Esophagus (tissue), 2 donors: ENCODE measurements around the gene NAGLU. TPM values are rescaled to one million over a fixed set of nuclear protein-coding genes. Genes with fewer than 3 reads are reported as not detected.
"Not testable (repeated sequence)": the region's sequence is repeated elsewhere in the genome, so short reads cannot be mapped to it uniquely, and the experiment has no call there.

Experiments used
- H3K27ac ChIP-seq, 2 donors: one replicate each; pipeline ENCODE4 v1.5.1; 2013; ENCODE audit warnings: low read depth in 2 of 2, mild to moderate bottlenecking in 2 of 2, inconsistent platforms in 1 of 2, low read length in 1 of 2, moderate library complexity in 1 of 2
- H3K27me3 ChIP-seq, 2 donors: one replicate each; pipeline ENCODE4 v1.6.1; 2013; ENCODE audit warnings: low read length in 2 of 2, control low read depth in 1 of 2, mild to moderate bottlenecking in 1 of 2; ENCODE audit not compliant: insufficient read depth in 2 of 2, control insufficient read depth in 1 of 2
- H3K36me3 ChIP-seq, 2 donors: one replicate each; pipeline ENCODE4 v1.6.1; 2013; ENCODE audit warnings: low read length in 1 of 2; ENCODE audit not compliant: control insufficient read depth in 2 of 2, insufficient read depth in 2 of 2
- H3K4me1 ChIP-seq, 2 donors: one replicate each; pipeline ENCODE4 v1.6.1; 2013; ENCODE audit warnings: low read length in 1 of 2; ENCODE audit not compliant: control insufficient read depth in 2 of 2, insufficient read depth in 2 of 2
- H3K4me3 ChIP-seq, 2 donors: one replicate each; pipeline ENCODE4 v1.5.1; 2013; ENCODE audit warnings: low read length in 2 of 2, mild to moderate bottlenecking in 2 of 2, low read depth in 1 of 2, moderate library complexity in 1 of 2
- H3K9me3 ChIP-seq, 2 donors: one replicate each; pipeline ENCODE4 v1.6.1; 2013; ENCODE audit warnings: mild to moderate bottlenecking in 2 of 2, low read depth in 1 of 2, low read length in 1 of 2, moderate library complexity in 1 of 2; ENCODE audit not compliant: control insufficient read depth in 2 of 2, insufficient read depth in 1 of 2
- WGBS, 2 donors: extraction: QIAGEN DNeasy Blood & Tissue Kit; methylation state at CpG; one replicate each; pipeline ENCODE4 v1.1.7; 2013; 5-methylcytosine and 5-hydroxymethylcytosine counted together
- polyA plus RNA-seq, 2 donors: library from polyadenylated mRNA; stranded (reverse); fragments of 200-250 nt; gene quantifications; one replicate each; pipeline ENCODE4 v1.2.3, GENCODE V29; 2013
- donor health status: healthy with polysubstance abuse.
- donor health status: Bipolar disorder and iron deficiency.

The NAGLU gene
- polyA plus RNA-seq, 2 donors, result 17.6 to 18.8 TPM

- WGBS, 2 donors, result 76 to 91% methylated on average over 4 of the region's 4 CpGs
- H3K9me3 ChIP-seq, H3K27me3 ChIP-seq, H3K27ac ChIP-seq, H3K4me3 ChIP-seq: not testable (repeated sequence)
- peaks cover 2 to 15% of the 10 kb centered on the region in 2 donors for H3K4me1 ChIP-seq
- peaks cover 4 to 37% of the 10 kb centered on the region in 2 donors for H3K36me3 ChIP-seq
Observed at GRCh38 chr17:42540558-42540957, 4.5 kb downstream of the NAGLU start.

DNA sequence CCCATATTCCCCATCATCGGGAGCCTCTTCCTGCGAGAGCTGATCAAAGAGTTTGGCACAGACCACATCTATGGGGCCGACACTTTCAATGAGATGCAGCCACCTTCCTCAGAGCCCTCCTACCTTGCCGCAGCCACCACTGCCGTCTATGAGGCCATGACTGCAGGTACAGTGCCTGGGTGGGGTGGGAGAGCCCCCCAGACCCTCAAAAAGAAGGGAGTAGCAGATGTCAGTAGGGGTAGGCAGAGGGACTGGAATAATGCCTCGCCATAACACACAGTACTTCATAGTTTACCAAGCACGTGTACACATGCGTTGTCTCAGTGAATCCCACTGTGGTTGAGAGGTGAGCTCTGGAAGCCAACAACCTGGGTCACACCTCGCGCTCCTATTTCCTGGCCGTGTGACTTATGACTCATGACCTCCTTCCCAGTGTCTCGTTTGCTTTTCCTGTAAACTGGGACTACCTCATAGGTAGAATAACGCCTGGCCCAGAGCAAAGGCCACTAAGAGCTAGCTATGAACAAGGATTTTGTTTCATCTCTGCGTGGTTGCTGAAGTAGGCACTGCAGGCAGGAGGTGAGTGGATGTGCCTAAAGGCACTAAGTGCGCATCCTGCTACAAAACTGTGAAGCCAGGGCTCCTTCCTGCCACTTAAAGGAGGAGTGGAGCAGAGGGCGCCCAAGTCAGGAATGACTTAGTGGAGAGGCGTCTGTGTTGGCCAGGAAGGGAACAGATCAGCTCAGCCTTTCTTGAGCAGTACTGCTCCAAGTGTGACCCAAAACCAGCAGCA is 5.2 kb downstream of the NAGLU start:
- Histone ChIP-seq H3K9me3 (no peaks in the 10 kb centered on the region), H3K36me3 (peaks cover 4 to 37% of the 10 kb centered on the region in 2 donors), H3K27ac (peak overlapping the region; percentile 29 to 57), H3K27me3 (no peaks in the 10 kb centered on the region), H3K4me1 (peaks cover 2 to 14% of the 10 kb centered on the region in 2 donors), H3K4me3 (no peak overlapping the region)
- 67% methylated on average over 17 of the region's 17 CpGs for WGBS, 2 donors

- Histone ChIP-seq H3K4me3 (no peak overlapping the region), H3K27me3 (no peaks in the 10 kb centered on the region), H3K9me3 (no peaks in the 10 kb centered on the region), H3K36me3 (peaks cover 4 to 31% of the 10 kb centered on the region in 2 donors), H3K27ac (no peak overlapping the region), H3K4me1 (peaks cover 3 to 11% of the 10 kb centered on the region in 2 donors)
- WGBS, 2 donors, result 92% methylated on average over 39 of the region's 39 CpGs
Observed at GRCh38 chr17:42543190-42544079, 7.4 kb downstream of the NAGLU start.

GRCh38 chr17:42544874-42545283 is 8.8 kb downstream of the NAGLU start:
- Histone ChIP-seq H3K4me1 (peaks cover 5 to 13% of the 10 kb centered on the region in 2 donors), H3K27ac (no peak overlapping the region), H3K36me3 (peaks cover 4 to 21% of the 10 kb centered on the region in 2 donors), H3K27me3 (no peaks in the 10 kb centered on the region), H3K9me3 (no peaks in the 10 kb centered on the region), H3K4me3 (no peak overlapping the region)
- 77% methylated on average over 8 of the region's 8 CpGs for WGBS, 2 donors

DNA sequence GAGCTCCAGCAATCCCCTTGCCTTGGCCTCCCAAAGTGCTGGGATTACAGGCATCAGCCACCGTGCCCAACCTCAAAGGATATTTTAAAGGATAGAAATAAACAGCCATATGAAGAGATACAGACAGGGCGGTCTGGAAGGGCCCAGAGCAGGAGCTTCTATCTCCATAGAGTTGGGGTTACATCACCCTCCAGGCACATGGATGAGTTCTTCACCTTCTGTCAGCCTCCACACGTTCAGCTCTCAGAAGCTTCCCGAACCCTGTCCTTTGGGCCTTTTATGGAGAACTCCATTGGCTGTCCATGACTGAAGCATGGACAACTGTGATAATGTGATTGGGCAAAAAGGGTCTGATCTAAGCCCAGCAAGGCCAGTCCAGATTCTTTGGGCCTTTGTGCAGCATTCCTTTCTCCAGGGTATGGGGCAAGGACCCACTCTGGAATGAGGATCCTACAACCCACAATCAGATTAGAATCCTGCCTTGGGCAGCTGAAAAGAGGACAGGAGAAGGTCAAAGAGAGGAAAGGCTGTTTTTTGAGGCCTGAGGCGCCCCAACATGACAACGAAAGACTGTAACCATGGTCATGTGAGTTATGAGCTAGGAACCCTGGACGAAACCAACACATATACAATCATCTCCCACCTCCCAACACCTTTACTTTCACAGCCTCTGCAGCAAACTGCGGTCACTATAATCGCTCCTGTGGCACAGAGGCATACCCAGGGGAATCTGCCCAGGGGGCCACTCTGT is 9.9 kb downstream of the NAGLU start:
- not testable (repeated sequence) for H3K27me3 ChIP-seq, H3K27ac ChIP-seq, H3K9me3 ChIP-seq, H3K4me3 ChIP-seq
- WGBS, 2 donors, result 87 to 92% methylated on average over 7 to 9 of the region's 9 CpGs
- peaks cover 2 to 21% of the 10 kb centered on the region in 2 donors for H3K36me3 ChIP-seq
- peaks cover 5 to 13% of the 10 kb centered on the region in 2 donors for H3K4me1 ChIP-seq

GRCh38 chr17:42547001-42547461 is 11.0 kb downstream of the NAGLU start:
- H3K4me1 ChIP-seq, result peaks cover 5 to 9% of the 10 kb centered on the region in 2 donors
- no peak overlapping the region for H3K27ac ChIP-seq
- H3K27me3 ChIP-seq, result no peaks in the 10 kb centered on the region
- peaks cover 0 to 16% of the 10 kb centered on the region in 2 donors for H3K36me3 ChIP-seq
- H3K9me3 ChIP-seq, result no peaks in the 10 kb centered on the region
- 50 to 64% methylated on average over 23 of the region's 23 CpGs for WGBS, 2 donors
- no peak overlapping the region for H3K4me3 ChIP-seq

GRCh38 chr17:42547698-42548069 is 11.6 kb downstream of the NAGLU start:
- Histone ChIP-seq H3K9me3 (no peaks in the 10 kb centered on the region), H3K36me3 (peaks cover 0 to 13% of the 10 kb centered on the region in 2 donors), H3K27me3 (no peaks in the 10 kb centered on the region), H3K27ac (no peak overlapping the region), H3K4me1 (peaks cover 5 to 9% of the 10 kb centered on the region in 2 donors), H3K4me3 (peak overlapping the region in 1 of 2 donors; percentile 49)
- WGBS, 2 donors, result 75 to 78% methylated on average over 14 of the region's 14 CpGs

- Histone ChIP-seq H3K9me3 (no peaks in the 10 kb centered on the region), H3K4me1 (peaks cover 5 to 13% of the 10 kb centered on the region in 2 donors), H3K27ac (no peak overlapping the region), H3K4me3 (peak overlapping the region; percentile 49 to 54), H3K27me3 (no peaks in the 10 kb centered on the region), H3K36me3 (peaks cover 0 to 9% of the 10 kb centered on the region in 2 donors)
- 14 to 15% methylated on average over 66 to 73 of the region's 74 CpGs for WGBS, 2 donors
Observed at GRCh38 chr17:42548070-42548837, 12.2 kb downstream of the NAGLU start.
